Stimulated activated CD8-positive, alpha-beta memory T cell treated with anti-CD3 and anti-CD28 coated beads, Interleukin-12 subunit alpha, Interleukin-12 subunit beta, amount 100 ng/mL, for 1 hour (primary cell): ENCODE results near the gene IGHMBP2.

Experiments
- DNase-seq: peaks from one replicate; pipeline ENCODE4 v3.0.0-alpha.2; 2020; ENCODE audit warnings: low read depth

IGHMBP2 gene

GRCh38 chr11:68939583-68940555 lies 36.2 kb downstream of the IGHMBP2 start:
- DNase-seq: no peak

GRCh38 chr11:68940651-68941323 lies 37.1 kb downstream of the IGHMBP2 start:
- DNase-seq: no peak

- no peak for DNase-seq
Observed at GRCh38 chr11:68941324-68942094, 37.8 kb downstream of the IGHMBP2 start.

- DNase-seq: no peak
Observed at GRCh38 chr11:68942095-68942620, 38.5 kb downstream of the IGHMBP2 start.

- DNase-seq: no peak
Observed at GRCh38 chr11:68942751-68943271, 39.1 kb downstream of the IGHMBP2 start.

- no peak for DNase-seq
Observed at GRCh38 chr11:68946416-68947090, 42.9 kb downstream of the IGHMBP2 start.

GRCh38 chr11:68947151-68947550 lies 43.5 kb downstream of the IGHMBP2 start:
- no peak for DNase-seq

- DNase-seq: no peak
Observed at GRCh38 chr11:68948496-68948895, 44.8 kb downstream of the IGHMBP2 start.

GRCh38 chr11:68948935-68949334 lies 45.2 kb downstream of the IGHMBP2 start:
- DNase-seq: no peak

GRCh38 chr11:68950270-68950669 lies 46.6 kb downstream of the IGHMBP2 start:
- no peak for DNase-seq

GRCh38 chr11:68950762-68951161 lies 47.1 kb downstream of the IGHMBP2 start:
- no peak for DNase-seq

- no peak for DNase-seq
Observed at GRCh38 chr11:68954836-68955606, 51.3 kb downstream of the IGHMBP2 start.

GRCh38 chr11:68955607-68955958 lies 51.9 kb downstream of the IGHMBP2 start:
- DNase-seq: no peak

- no peak for DNase-seq
Observed at GRCh38 chr11:68956142-68956541, 52.5 kb downstream of the IGHMBP2 start.

- no peak for DNase-seq
Observed at GRCh38 chr11:68956547-68957254, 53.0 kb downstream of the IGHMBP2 start.

- no peak for DNase-seq
Observed at GRCh38 chr11:68958211-68958610, 54.5 kb downstream of the IGHMBP2 start.

- no peak for DNase-seq
Observed at GRCh38 chr11:68959465-68960293, 56.0 kb downstream of the IGHMBP2 start.

- no peak for DNase-seq
Observed at GRCh38 chr11:68960294-68961071, 56.8 kb downstream of the IGHMBP2 start.
